K562 (cell line): Measurements from ENCODE around the gene ECSIT. TPM values are rescaled to one million over a fixed set of nuclear protein-coding genes. Genes with fewer than 3 reads are reported as not detected.
A peak's percentile ranks its signal among the peaks of the same experiment; 100 is the strongest.

ENCODE experiments used
- BHLHE40 ChIP-seq: IDR thresholded peaks from 2 replicates; pipeline ENCODE4 v1.6.1; 2011; ENCODE audit warnings: low read length, improper control_type of control experiment
- CBFA2T2 ChIP-seq: fragments of 450-650 bp; conservative IDR thresholded peaks from 2 replicates; pipeline ENCODE4 v1.6.1; 2017; ENCODE audit warnings: mild to moderate bottlenecking
- E2F3 ChIP-seq: fragments of 250-450 bp; sonication (Bioruptor Pico); IDR thresholded peaks from 2 replicates; pipeline ENCODE4 v1.4.0; 2020; ENCODE audit warnings: mild to moderate bottlenecking
- ESRRA ChIP-seq: fragments of 450-650 bp; IDR thresholded peaks from 2 replicates; pipeline ENCODE4 v1.6.1; 2014; ENCODE audit warnings: low read depth, mild to moderate bottlenecking, moderate library complexity, borderline replicate concordance
- HDAC1 ChIP-seq, 2 experiments: fragments of 450-650 bp; IDR thresholded peaks; 2 replicates each; pipeline ENCODE4 v1.6.1; 2016 to 2017; ENCODE audit warnings: inconsistent platforms in 1 of 2, mild to moderate bottlenecking in 1 of 2, moderate library complexity in 1 of 2
- HOXB6 ChIP-seq: fragments of 250-450 bp; sonication (Bioruptor Pico); IDR thresholded peaks from 2 replicates; pipeline ENCODE4 v1.5.1; 2022; ENCODE audit warnings: mild to moderate bottlenecking, borderline replicate concordance
- MAFG ChIP-seq: fragments of 450-650 bp; conservative IDR thresholded peaks from 2 replicates; pipeline ENCODE4 v1.6.1; 2016; ENCODE audit warnings: missing genetic modification characterization, missing compliant biosample characterization
- MNT ChIP-seq, 2 experiments: fragments of 450-650 bp; conservative IDR thresholded peaks; 2 replicates each; pipeline ENCODE4 v1.6.1; 2017; ENCODE audit warnings: mild to moderate bottlenecking in 2 of 2, moderate library complexity in 2 of 2
- NFE2L1 ChIP-seq: fragments of 450-650 bp; IDR thresholded peaks from 2 replicates; pipeline ENCODE4 v1.6.1; 2016; ENCODE audit warnings: missing genetic modification characterization, low read depth, mild to moderate bottlenecking, missing compliant biosample characterization, moderate library complexity, borderline replicate concordance
- NFIX ChIP-seq: fragments of 250-450 bp; sonication (Bioruptor Pico); IDR thresholded peaks from 2 replicates; pipeline ENCODE4 v1.4.0; 2020; ENCODE audit warnings: low read depth, mild to moderate bottlenecking, moderate library complexity
- PTRF ChIP-seq: fragments of 450-650 bp; IDR thresholded peaks from 2 replicates; pipeline ENCODE4 v1.6.1; 2016; ENCODE audit warnings: mild to moderate bottlenecking, missing genetic modification characterization, missing compliant biosample characterization
- RAD21 ChIP-seq, 2 experiments: fragments of 250-450 bp in 1 of 2; fragments of 450-650 bp in 1 of 2; sonication (Bioruptor Pico) in 1 of 2; formaldehyde crosslinking in 1 of 2; IDR thresholded peaks in 1 of 2; conservative IDR thresholded peaks in 1 of 2; 2 replicates each; pipeline versions ENCODE4 v1.4.0 to v1.8.0; 2020 to 2022; ENCODE audit warnings: mild to moderate bottlenecking in 2 of 2, moderate library complexity in 1 of 2
- SNIP1 ChIP-seq: fragments of 450-650 bp; IDR thresholded peaks from 2 replicates; pipeline ENCODE4 v1.7.1; 2017; ENCODE audit warnings: low read depth, mild to moderate bottlenecking
- TBL1XR1 ChIP-seq, 2 experiments: IDR thresholded peaks; 2 replicates each; pipeline ENCODE4 v1.6.1; 2012; ENCODE audit warnings: improper control_type of control experiment in 2 of 2, low read length in 2 of 2, mild to moderate bottlenecking in 1 of 2
- TSC22D4 ChIP-seq: fragments of 450-650 bp; IDR thresholded peaks from 2 replicates; pipeline ENCODE4 v1.6.1; 2016; ENCODE audit warnings: missing genetic modification characterization, missing biosample characterization, control low read depth
- USF1 ChIP-seq: sonication (generic); formaldehyde crosslinking; IDR thresholded peaks from 2 replicates; pipeline ENCODE4 v1.9.0; 2022; ENCODE audit warnings: mild to moderate bottlenecking, missing genetic modification reagents
- ZBTB34 ChIP-seq: fragments of 250-450 bp; sonication (Bioruptor Pico); IDR thresholded peaks from 2 replicates; pipeline ENCODE4 v1.8.0; 2021; ENCODE audit warnings: mild to moderate bottlenecking, moderate library complexity
- ZFP91 ChIP-seq: sonication (generic); formaldehyde crosslinking; IDR thresholded peaks from 2 replicates; pipeline ENCODE4 v1.8.0; 2022; ENCODE audit warnings: mild to moderate bottlenecking, missing genetic modification reagents
- ZNF23 ChIP-seq: fragments of 250-450 bp; sonication (Bioruptor Pico); IDR thresholded peaks from 2 replicates; pipeline ENCODE4 v1.4.0; 2020; ENCODE audit warnings: mild to moderate bottlenecking
- ZNF449 ChIP-seq: fragments of 250-450 bp; sonication (Bioruptor Pico); IDR thresholded peaks from 2 replicates; pipeline ENCODE4 v1.8.0; 2022; ENCODE audit warnings: moderate library complexity, mild to moderate bottlenecking, inconsistent platforms
- ZNF589 ChIP-seq: fragments of 200-800 bp; sonication (Bioruptor generic); IDR thresholded peaks from 2 replicates; pipeline ENCODE4 v1.6.1; 2016; ENCODE audit warnings: low read depth, missing genetic modification characterization, missing compliant biosample characterization
- ZZZ3 ChIP-seq: fragments of 450-650 bp; IDR thresholded peaks from 2 replicates; pipeline ENCODE4 v1.6.1; 2016; ENCODE audit warnings: antibody characterized with exemption, mild to moderate bottlenecking, moderate library complexity
- polyA plus RNA-seq, 8 experiments: library from polyadenylated mRNA; depleted of rRNA in 4 of 8; stranded (reverse) in 5 of 8; unstranded in 3 of 8; fragments of >200 nt; fragmentation: Nextera tagmentation in 2 of 8; fragmentation: Illumina TruSeq in 1 of 8; extraction: Ambion mirVana in 2 of 8; extraction: Trizol in 1 of 8; gene quantifications; 2 replicates each; pipeline versions ENCODE4 v1.2.1 to v1.2.3, GENCODE V29; 2011 to 2014; ENCODE audit warnings: inconsistent platforms in 1 of 8, missing spikeins in 1 of 8
- total RNA-seq, 7 experiments: library from RNA; depleted of rRNA in 6 of 7; stranded (reverse); fragments of >200 nt in 6 of 7; fragmentation: Illumina TruSeq in 2 of 7; extraction: Trizol in 2 of 7; gene quantifications; 2 replicates each; pipeline versions ENCODE4 v1.2.1 to v1.2.3, GENCODE V29; 2011 to 2021; ENCODE audit warnings: low replicate concordance in 1 of 7

Gene ECSIT
- total and polyA plus RNA-seq, 9 of the 15 experiments (the other 6 are each of a cell fraction or from before 2014, with no cell fraction given): 1.1 to 82.5 (median 43.9) TPM

- TF ChIP-seq BHLHE40 (peak; percentile 65), PTRF (tag) (no peak), SNIP1 (no peak), CBFA2T2 (no peak), ESRRA (peak; percentile 30; the same call in 1 of the 2 replicates), ZNF23 (CRISPR knock-in tag) (no peak), NFIX (CRISPR knock-in tag) (no peak), NFE2L1 (tag) (no peak), HDAC1 (IDR thresholded peaks at IDR 0.05) (no peak; a peak in 1 of 4 replicates), RAD21 (CRISPR knock-in tag; conservative IDR thresholded peaks at IDR 0.05 in 1 of 2, IDR thresholded peaks at IDR 0.05 in 1 of 2) (no peak), USF1 (CRISPR knock-in tag) (no peak), HOXB6 (no peak), MNT (conservative IDR thresholded peaks at IDR 0.05) (peak in 1 of 2 experiments; percentile 73; a peak in 2 of 4 replicates), TBL1XR1 (IDR thresholded peaks at IDR 0.05; ENCODE audit: low read length in 2 of 2) (no peak), MAFG (no peak), ZFP91 (CRISPR knock-in tag) (no peak), ZZZ3 (no peak), TSC22D4 (tag) (no peak), ZBTB34 (no peak), ZNF449 (CRISPR knock-in tag) (no peak), E2F3 (CRISPR knock-in tag) (no peak), ZNF589 (CRISPR knock-in tag) (no peak)
Observed at GRCh38 chr19:11505504-11506100, 23.3 kb downstream of the ECSIT start, which contains the start of gene ZNF653 (continued).
